Activated naive CD4-positive, alpha-beta T cell treated with anti-CD3 and anti-CD28 coated beads, Interleukin-2, amount 50 U/mL, for 72 hours (primary cell): ENCODE data around the gene PHYHIPL. TPM values are rescaled to one million over a fixed set of nuclear protein-coding genes. Genes with fewer than 3 reads are reported as not detected.

Experiments
- total RNA-seq, 2 donors: library from RNA; stranded (reverse); gene quantifications; one replicate each; pipeline ENCODE4 v1.2.3, GENCODE V29; 2022

Gene PHYHIPL
- total RNA-seq, 2 donors from 2014 or later, result not detected

Other genes with a start within 250 kb of the PHYHIPL start
- gene FAM13C, start 185.9 kb downstream of the PHYHIPL start, total RNA-seq, result under 1 TPM in 1 of 2 donors, not detected in 1; 0.18 TPM